Neural crest cell (in vitro differentiated cells): ENCODE measurements around the gene CCDC175. TPM values are rescaled to one million over a fixed set of nuclear protein-coding genes. Genes with fewer than 3 reads are reported as not detected.

ENCODE experiments used
- DNase-seq: peaks from one replicate; pipeline ENCODE4 v3.0.0; 2021; ENCODE audit warnings: low read depth, mixed read lengths, low spot score
- H3K27ac Mint-ChIP-seq: one replicate; pipeline ENCODE4 v1.8.0; 2021; ENCODE audit warnings: mild to moderate bottlenecking, mixed read lengths; ENCODE audit not compliant: unreplicated experiment
- H3K27me3 Mint-ChIP-seq: 2 replicates; pipeline ENCODE4 v1.8.0; 2021; ENCODE audit warnings: low read depth, mild to moderate bottlenecking, mixed read lengths
- H3K36me3 Mint-ChIP-seq: 2 replicates; pipeline ENCODE4 v1.8.0; 2021; ENCODE audit warnings: low read depth, mild to moderate bottlenecking, mixed read lengths
- H3K4me1 Mint-ChIP-seq: 2 replicates; pipeline ENCODE4 v1.8.0; 2021; ENCODE audit warnings: mixed read lengths
- H3K4me3 Mint-ChIP-seq: one replicate; pipeline ENCODE4 v1.8.0; 2021; ENCODE audit warnings: mild to moderate bottlenecking, mixed read lengths
- H3K9me3 Mint-ChIP-seq: 2 replicates; pipeline ENCODE4 v1.8.0; 2021; ENCODE audit warnings: mixed read lengths
- total RNA-seq: library from RNA; stranded (reverse); gene quantifications from 2 replicates; pipeline ENCODE4 v1.2.1, GENCODE V29; 2021
- TF ChIP-seq, protein P1 (sequence below): fragments of 200-600 bp; sonication (generic); conservative IDR thresholded peaks from 2 replicates; pipeline ENCODE4 v1.5.0; 2021; ENCODE audit warnings: antibody characterized with exemption, mild to moderate bottlenecking

Gene CCDC175
- total RNA-seq, 1 donor from 2014 or later = 0.19 TPM

- Mint-ChIP-seq H3K27me3 (no peaks in the 10 kb centered on the region), H3K36me3 (peaks cover 21% of the 10 kb centered on the region), H3K4me3 (no peak overlapping the region), H3K9me3 (no peaks in the 10 kb centered on the region), H3K27ac (no peak overlapping the region), H3K4me1 (peaks cover 14% of the 10 kb centered on the region)
- no peak for DNase-seq
- TF ChIP-seq, protein P1, sequence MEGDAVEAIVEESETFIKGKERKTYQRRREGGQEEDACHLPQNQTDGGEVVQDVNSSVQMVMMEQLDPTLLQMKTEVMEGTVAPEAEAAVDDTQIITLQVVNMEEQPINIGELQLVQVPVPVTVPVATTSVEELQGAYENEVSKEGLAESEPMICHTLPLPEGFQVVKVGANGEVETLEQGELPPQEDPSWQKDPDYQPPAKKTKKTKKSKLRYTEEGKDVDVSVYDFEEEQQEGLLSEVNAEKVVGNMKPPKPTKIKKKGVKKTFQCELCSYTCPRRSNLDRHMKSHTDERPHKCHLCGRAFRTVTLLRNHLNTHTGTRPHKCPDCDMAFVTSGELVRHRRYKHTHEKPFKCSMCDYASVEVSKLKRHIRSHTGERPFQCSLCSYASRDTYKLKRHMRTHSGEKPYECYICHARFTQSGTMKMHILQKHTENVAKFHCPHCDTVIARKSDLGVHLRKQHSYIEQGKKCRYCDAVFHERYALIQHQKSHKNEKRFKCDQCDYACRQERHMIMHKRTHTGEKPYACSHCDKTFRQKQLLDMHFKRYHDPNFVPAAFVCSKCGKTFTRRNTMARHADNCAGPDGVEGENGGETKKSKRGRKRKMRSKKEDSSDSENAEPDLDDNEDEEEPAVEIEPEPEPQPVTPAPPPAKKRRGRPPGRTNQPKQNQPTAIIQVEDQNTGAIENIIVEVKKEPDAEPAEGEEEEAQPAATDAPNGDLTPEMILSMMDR = no peak
These were observed 85.9 kb downstream of the CCDC175 start for GRCh38 chr14:59490756-59491155.

GRCh38 chr14:59484639-59485175 lies 91.9 kb downstream of the CCDC175 start:
- Mint-ChIP-seq H3K4me3 (peak overlapping the region; percentile 98), H3K36me3 (peaks cover 4% of the 10 kb centered on the region), H3K27ac (peak overlapping the region; percentile 99), H3K9me3 (no peaks in the 10 kb centered on the region), H3K4me1 (peaks cover 50% of the 10 kb centered on the region), H3K27me3 (no peaks in the 10 kb centered on the region)
- no peak for DNase-seq
- TF ChIP-seq, protein P1 = no peak

DNA sequence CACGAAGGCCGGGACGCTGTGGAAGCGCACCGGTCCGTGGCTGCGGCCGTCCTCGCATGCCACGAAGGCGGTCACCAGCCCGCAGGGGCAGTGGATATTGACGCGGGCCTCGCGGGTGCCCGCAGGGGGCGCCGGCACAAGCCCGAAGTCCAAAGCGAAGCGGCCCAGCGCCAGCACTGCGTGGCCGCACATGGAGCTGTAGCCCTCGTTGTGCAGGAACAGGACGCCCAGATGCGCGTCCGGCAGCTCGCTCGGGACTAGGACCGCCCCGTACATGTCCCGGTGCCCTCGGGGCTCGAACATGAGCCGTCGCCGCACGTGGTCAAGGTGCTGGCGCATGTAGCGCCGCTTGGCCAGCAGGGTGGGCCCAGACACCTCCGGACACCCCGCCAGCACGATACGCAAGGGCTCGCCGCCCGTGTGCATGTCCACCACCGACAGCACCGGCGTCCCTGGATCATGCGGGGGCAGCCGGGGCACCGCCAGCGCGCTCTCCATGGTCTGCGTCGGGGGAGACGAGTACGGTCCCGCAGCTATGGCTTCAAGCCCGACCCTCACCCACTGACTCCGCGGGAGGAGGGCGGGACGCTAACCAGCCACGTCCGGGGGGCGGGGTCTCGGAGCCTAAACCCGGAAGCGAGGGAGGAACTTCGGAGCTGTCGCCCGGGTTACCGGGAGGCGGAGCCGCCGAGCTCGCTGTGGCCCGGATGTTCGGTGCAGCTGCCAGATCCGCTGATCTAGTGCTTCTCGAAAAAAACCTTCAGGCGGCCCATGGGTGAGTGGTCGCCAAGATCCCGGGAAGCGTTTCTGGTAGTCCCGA lies 92.6 kb downstream of the CCDC175 start, which contains the start of the genes JKAMP and L3HYPDH:
JKAMP (plus strand) TSS at position 699 of the 820 bp plus-strand sequence; CDS start at position 772, 73 bp downstream.
L3HYPDH (minus strand) TSS at position 590 of the 820 bp plus-strand sequence; CDS start at position 498, 92 bp downstream.
- Mint-ChIP-seq H3K36me3 (peaks cover 4% of the 10 kb centered on the region), H3K4me3 (peak within 1 kb of the TSS; percentile 98), H3K4me1 (peaks cover 50% of the 10 kb centered on the region), H3K27ac (peak within 1 kb of the TSS; percentile 99), H3K9me3 (no peaks in the 10 kb centered on the region), H3K27me3 (no peaks in the 10 kb centered on the region)
- DNase-seq = peak; percentile 97
- TF ChIP-seq, protein P1 = peak; percentile 74

GRCh38 chr14:59483363-59483762 lies 93.2 kb downstream of the CCDC175 start:
- Mint-ChIP-seq H3K4me1 (peaks cover 46% of the 10 kb centered on the region), H3K4me3 (peak overlapping the region; percentile 98), H3K27me3 (no peaks in the 10 kb centered on the region), H3K36me3 (peaks cover under 1% of the 10 kb centered on the region), H3K9me3 (no peaks in the 10 kb centered on the region), H3K27ac (peak overlapping the region; percentile 78)
- TF ChIP-seq, protein P1 = no peak
- no peak for DNase-seq

DNA sequence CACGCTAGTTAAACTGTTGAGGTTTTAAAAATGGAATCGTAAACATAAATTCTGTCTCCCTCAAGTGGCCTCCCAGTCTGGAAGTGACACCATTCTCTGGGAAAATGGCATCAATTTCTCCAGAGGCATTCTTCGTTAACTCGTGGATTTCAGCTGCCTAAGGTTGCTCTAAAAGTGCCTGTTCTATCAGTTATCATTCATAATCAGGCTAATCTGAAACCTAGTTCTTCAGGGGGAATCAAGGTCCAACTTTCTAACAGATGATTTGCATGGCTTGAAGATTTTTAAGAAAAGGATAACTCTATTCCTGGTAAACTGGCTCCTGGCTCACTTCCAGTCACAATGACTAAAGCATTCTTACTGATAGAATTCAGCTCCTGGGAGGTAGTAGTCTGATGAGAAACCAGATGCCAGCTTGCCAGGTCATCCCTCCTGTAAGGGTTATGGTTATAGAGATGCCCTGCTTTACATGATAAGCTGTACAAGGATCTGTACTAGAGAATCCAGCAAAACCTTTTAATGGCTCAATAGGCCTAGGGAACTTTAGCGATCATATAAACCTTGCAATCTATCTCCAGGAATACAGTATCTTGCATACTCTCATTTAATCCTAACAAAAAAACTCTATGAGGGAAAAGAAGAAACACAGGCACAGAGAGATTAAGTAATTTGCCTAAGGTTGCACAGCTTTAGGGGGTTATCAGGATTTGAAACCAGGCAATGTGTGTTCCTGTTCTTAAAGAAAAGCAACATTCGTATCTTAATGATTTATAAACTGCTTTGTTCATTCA lies 93.9 kb downstream of the CCDC175 start:
- TF ChIP-seq, protein P1 = no peak
- H3K36me3 Mint-ChIP-seq = no peaks in the 10 kb centered on the region

More for the DNA sequence above, 93.9 kb downstream of the CCDC175 start:
- Mint-ChIP-seq H3K4me1 (peaks cover 44% of the 10 kb centered on the region), H3K4me3 (peak overlapping the region; percentile 98), H3K9me3 (no peaks in the 10 kb centered on the region), H3K27me3 (no peaks in the 10 kb centered on the region), H3K27ac (no peak overlapping the region)
- no peak for DNase-seq
